Measurements from ENCODE around the gene RAC3.

- TF ChIP-seq HDAC6 (IDR thresholded peaks at IDR 0.05; ENCODE audit: low read depth, low read length) (no peak), CTCF (IDR thresholded peaks at IDR 0.05; ENCODE audit: control extremely low read depth in 1 of 3, insufficient read depth in 1 of 3, low read depth in 1 of 3, low read length in 3 of 3) (peak; percentile 26 to 44 (median 33)), SRF (IDR thresholded peaks at IDR 0.05; ENCODE audit: low read depth, low read length) (no peak), POLR2A (IDR thresholded peaks at IDR 0.05; ENCODE audit: control extremely low read depth in 1 of 2, low read depth in 2 of 2, low read length in 2 of 2) (no peak), YY1 (IDR thresholded peaks at IDR 0.05; ENCODE audit: low read depth, low read length) (no peak), CREB1 (IDR thresholded peaks at IDR 0.05) (no peak), TBP (IDR thresholded peaks at IDR 0.05; ENCODE audit: low read depth, low read length) (no peak), SUZ12 (IDR thresholded peaks at IDR 0.05; ENCODE audit: low read length) (no peak), EZH2 (IDR thresholded peaks at IDR 0.05; ENCODE audit: low read depth, low read length, severe bottlenecking) (no peak), CHD7 (IDR thresholded peaks at IDR 0.05; ENCODE audit: insufficient replicate concordance, low read length) (no peak), RFX5 (IDR thresholded peaks at IDR 0.05; ENCODE audit: borderline replicate concordance, low read depth, low read length) (no peak), SIN3A (conservative IDR thresholded peaks at IDR 0.05 in 1 of 2, IDR thresholded peaks at IDR 0.05 in 1 of 2; ENCODE audit: low read depth in 1 of 2, low read length in 2 of 2) (no peak), POLR2AphosphoS5 (IDR thresholded peaks at IDR 0.05; ENCODE audit: low read depth, low read length) (0 out of 2 replicates have a peak, but pooled peaks have one; percentile 22)
Observed at GRCh38 chr17:82077617-82078358, 46.3 kb downstream of the RAC3 start.

All from H1 (cell line).